ENCODE measurements around the gene DYNC1H1. TPM values are rescaled to one million over a fixed set of nuclear protein-coding genes. Genes with fewer than 3 reads are reported as not detected.

The DYNC1H1 gene
- total RNA-seq, 4 donors from 2014 or later: 261 to 376 (median 317) TPM

GRCh38 chr14:101926620-101927019 is 37.8 kb upstream of the DYNC1H1 start:
- no peak overlapping the region for H3K4me3 ChIP-seq
- H3K27me3 ChIP-seq: no peaks in the 10 kb centered on the region
- peak overlapping the region in 2 of 4 donors; percentile 62 to 65 for H3K27ac ChIP-seq
- H3K9me3 ChIP-seq: no peaks in the 10 kb centered on the region
- DNase-seq: no peak
- peaks cover 0 to 59% (median 6%) of the 10 kb centered on the region in 3 donors for H3K36me3 ChIP-seq
- 74 to 80% methylated on average over 5 of the region's 5 CpGs for WGBS, 2 donors
- TF ChIP-seq POLR2A (IDR thresholded peaks at IDR 0.05): no peak
- no peak for TF ChIP-seq CTCF (IDR thresholded peaks at IDR 0.05)
- intact Hi-C loops (cut with DNase I): no loop called here
- peaks cover 0 to 13% (median 0%) of the 10 kb centered on the region in 3 donors for H3K4me1 ChIP-seq

- peaks cover 0 to 13% (median 0%) of the 10 kb centered on the region in 3 donors for H3K4me1 ChIP-seq
- intact Hi-C loops (cut with DNase I): no loop called here
- peak overlapping the region in 3 of 4 donors; percentile 47 to 65 (median 62) for H3K27ac ChIP-seq
- DNase-seq: no peak
- H3K4me3 ChIP-seq: no peak overlapping the region
- H3K27me3 ChIP-seq: no peaks in the 10 kb centered on the region
- H3K36me3 ChIP-seq: peaks cover 0 to 47% (median 6%) of the 10 kb centered on the region in 3 donors
- TF ChIP-seq CTCF (IDR thresholded peaks at IDR 0.05) (no peak), POLR2A (IDR thresholded peaks at IDR 0.05) (no peak)
- WGBS, 2 donors: 49 to 63% methylated on average over 10 of the region's 10 CpGs
- no peaks in the 10 kb centered on the region for H3K9me3 ChIP-seq
Measured at GRCh38 chr14:101927859-101928258, 36.5 kb upstream of the DYNC1H1 start.

GRCh38 chr14:101928415-101928841 is 35.9 kb upstream of the DYNC1H1 start:
- no peak for DNase-seq
- TF ChIP-seq POLR2A (IDR thresholded peaks at IDR 0.05) (no peak), CTCF (IDR thresholded peaks at IDR 0.05) (no peak)
- peak overlapping the region in 3 of 4 donors; percentile 47 to 65 (median 62) for H3K27ac ChIP-seq

GRCh38 chr14:101929096-101929495 is 35.3 kb upstream of the DYNC1H1 start:
- H3K27ac ChIP-seq: no peak overlapping the region
- intact Hi-C loops (cut with DNase I): no loop called here
- 84 to 95% methylated on average over 8 to 10 of the region's 10 CpGs for WGBS, 2 donors

More at GRCh38 chr14:101928415-101928841, 35.9 kb upstream of the DYNC1H1 start:
- H3K9me3 ChIP-seq: no peaks in the 10 kb centered on the region
- no peaks in the 10 kb centered on the region for H3K27me3 ChIP-seq
- H3K36me3 ChIP-seq: peaks cover 0 to 41% (median 6%) of the 10 kb centered on the region in 3 donors
- intact Hi-C loops (cut with DNase I): no loop called here
- no peak overlapping the region for H3K4me3 ChIP-seq
- peaks cover 0 to 13% (median 0%) of the 10 kb centered on the region in 3 donors for H3K4me1 ChIP-seq
- 87 to 91% methylated on average over 8 to 21 of the region's 24 CpGs for WGBS, 2 donors

More at GRCh38 chr14:101929096-101929495, 35.3 kb upstream of the DYNC1H1 start:
- DNase-seq: no peak
- H3K4me3 ChIP-seq: no peak overlapping the region
- H3K4me1 ChIP-seq: peaks cover 0 to 13% (median 0%) of the 10 kb centered on the region in 3 donors
- H3K9me3 ChIP-seq: no peaks in the 10 kb centered on the region
- TF ChIP-seq CTCF (IDR thresholded peaks at IDR 0.05) (no peak), POLR2A (IDR thresholded peaks at IDR 0.05) (no peak)
- H3K36me3 ChIP-seq: peaks cover 0 to 38% (median 6%) of the 10 kb centered on the region in 3 donors
- no peaks in the 10 kb centered on the region for H3K27me3 ChIP-seq

Data from esophagus squamous epithelium (tissue), 5 donors.